Measurements from ENCODE around the gene ZNF830. TPM values are rescaled to one million over a fixed set of nuclear protein-coding genes. Genes with fewer than 3 reads are reported as not detected.
A peak's percentile ranks its signal among the peaks of the same experiment; 100 is the strongest.

The ZNF830 gene
- total and polyA plus RNA-seq, 2 donors (not counting 1 experiment from before 2014, with no cell fraction given), result 10.0 to 14.4 TPM

GRCh38 chr17:34979650-34980352 is 18.5 kb downstream of the ZNF830 start:
- peak overlapping the region; percentile 98 for H3K27ac ChIP-seq (ENCODE audit: insufficient read depth, low read length)
- H3K36me3 ChIP-seq (ENCODE audit: control insufficient read depth, insufficient read depth, low read length), result no peaks in the 10 kb centered on the region
- H3K79me2 ChIP-seq (ENCODE audit: control insufficient read depth, insufficient read depth, low read length), result peaks cover 8% of the 10 kb centered on the region
- H3K9me3 ChIP-seq (ENCODE audit: control insufficient read depth, insufficient read depth, low read depth, low read length), result no peaks in the 10 kb centered on the region
- H3K4me3 ChIP-seq (replicated peaks in 1 of 4; ENCODE audit: control extremely low read depth in 1 of 4, insufficient read depth in 1 of 4, low read depth in 3 of 4, low read length in 4 of 4), result peak overlapping the region; percentile 73 to 89 (median 82)
- TF ChIP-seq, protein P1, sequence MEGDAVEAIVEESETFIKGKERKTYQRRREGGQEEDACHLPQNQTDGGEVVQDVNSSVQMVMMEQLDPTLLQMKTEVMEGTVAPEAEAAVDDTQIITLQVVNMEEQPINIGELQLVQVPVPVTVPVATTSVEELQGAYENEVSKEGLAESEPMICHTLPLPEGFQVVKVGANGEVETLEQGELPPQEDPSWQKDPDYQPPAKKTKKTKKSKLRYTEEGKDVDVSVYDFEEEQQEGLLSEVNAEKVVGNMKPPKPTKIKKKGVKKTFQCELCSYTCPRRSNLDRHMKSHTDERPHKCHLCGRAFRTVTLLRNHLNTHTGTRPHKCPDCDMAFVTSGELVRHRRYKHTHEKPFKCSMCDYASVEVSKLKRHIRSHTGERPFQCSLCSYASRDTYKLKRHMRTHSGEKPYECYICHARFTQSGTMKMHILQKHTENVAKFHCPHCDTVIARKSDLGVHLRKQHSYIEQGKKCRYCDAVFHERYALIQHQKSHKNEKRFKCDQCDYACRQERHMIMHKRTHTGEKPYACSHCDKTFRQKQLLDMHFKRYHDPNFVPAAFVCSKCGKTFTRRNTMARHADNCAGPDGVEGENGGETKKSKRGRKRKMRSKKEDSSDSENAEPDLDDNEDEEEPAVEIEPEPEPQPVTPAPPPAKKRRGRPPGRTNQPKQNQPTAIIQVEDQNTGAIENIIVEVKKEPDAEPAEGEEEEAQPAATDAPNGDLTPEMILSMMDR (conservative IDR thresholded peaks at IDR 0.05 in 1 of 2, IDR thresholded peaks at IDR 0.05 in 1 of 2; ENCODE audit: low read depth in 1 of 2, low read length in 2 of 2), result no peak
- no peak for TF ChIP-seq EZH2 (IDR thresholded peaks at IDR 0.05; ENCODE audit: low read length, missing control alignments)
- no peaks in the 10 kb centered on the region for H4K20me1 ChIP-seq (ENCODE audit: control insufficient read depth, extremely low read depth, insufficient read depth, low read length)
- peak overlapping the region; percentile 98 for H3K9ac ChIP-seq (ENCODE audit: insufficient read depth, low read length)
- no peaks in the 10 kb centered on the region for H3K27me3 ChIP-seq (ENCODE audit: control insufficient read depth, insufficient read depth, low read length)
- peak overlapping the region; percentile 80 for H3K4me2 ChIP-seq (ENCODE audit: extremely low read depth, insufficient read depth, low read length)
- peak overlapping the region; percentile 52 for H2AFZ ChIP-seq (ENCODE audit: low read length)
- DNase-seq (ENCODE audit: low read depth in 2 of 2), result peak; percentile 10 to 45
- H3K4me1 ChIP-seq (ENCODE audit: control insufficient read depth, extremely low read depth, insufficient read depth, low read length), result no peaks in the 10 kb centered on the region

GRCh38 chr17:34980353-34980680 is 19.0 kb downstream of the ZNF830 start, which contains the start of gene LIG3:
TSS of gene LIG3 (plus strand) at chr17:34980512. CDS start at chr17:34983006, 2,494 bp downstream.
- H3K4me2 ChIP-seq (ENCODE audit: extremely low read depth, insufficient read depth, low read length), result peak within 1 kb of the TSS; percentile 89
- peaks cover 8% of the 10 kb centered on the region for H3K79me2 ChIP-seq (ENCODE audit: control insufficient read depth, insufficient read depth, low read length)
- no peaks in the 10 kb centered on the region for H4K20me1 ChIP-seq (ENCODE audit: control insufficient read depth, extremely low read depth, insufficient read depth, low read length)
- H3K27me3 ChIP-seq (ENCODE audit: control insufficient read depth, insufficient read depth, low read length), result no peaks in the 10 kb centered on the region
- no peaks in the 10 kb centered on the region for H3K4me1 ChIP-seq (ENCODE audit: control insufficient read depth, extremely low read depth, insufficient read depth, low read length)
- TF ChIP-seq, protein P1 (conservative IDR thresholded peaks at IDR 0.05 in 1 of 2, IDR thresholded peaks at IDR 0.05 in 1 of 2; ENCODE audit: low read depth in 1 of 2, low read length in 2 of 2), result no peak
- no peak for TF ChIP-seq EZH2 (IDR thresholded peaks at IDR 0.05; ENCODE audit: low read length, missing control alignments)
- H2AFZ ChIP-seq (ENCODE audit: low read length), result peak within 1 kb of the TSS; percentile 52
- peak within 1 kb of the TSS; percentile 73 to 89 (median 82) for H3K4me3 ChIP-seq (replicated peaks in 1 of 4; ENCODE audit: control extremely low read depth in 1 of 4, insufficient read depth in 1 of 4, low read depth in 3 of 4, low read length in 4 of 4)
- H3K9me3 ChIP-seq (ENCODE audit: control insufficient read depth, insufficient read depth, low read depth, low read length), result no peaks in the 10 kb centered on the region
- peak within 1 kb of the TSS; percentile 98 for H3K9ac ChIP-seq (ENCODE audit: insufficient read depth, low read length)
- peak within 1 kb of the TSS; percentile 98 for H3K27ac ChIP-seq (ENCODE audit: insufficient read depth, low read length)
- no peaks in the 10 kb centered on the region for H3K36me3 ChIP-seq (ENCODE audit: control insufficient read depth, insufficient read depth, low read length)
- peak; percentile 91 to 93 for DNase-seq (ENCODE audit: low read depth in 2 of 2)

- H3K27ac ChIP-seq (ENCODE audit: insufficient read depth, low read length), result peak overlapping the region; percentile 98
- H3K79me2 ChIP-seq (ENCODE audit: control insufficient read depth, insufficient read depth, low read length), result peaks cover 8% of the 10 kb centered on the region
- TF ChIP-seq, protein P1 (conservative IDR thresholded peaks at IDR 0.05 in 1 of 2, IDR thresholded peaks at IDR 0.05 in 1 of 2; ENCODE audit: low read depth in 1 of 2, low read length in 2 of 2), result peak in 1 of 2 donors; percentile 48
- no peak for TF ChIP-seq EZH2 (IDR thresholded peaks at IDR 0.05; ENCODE audit: low read length, missing control alignments)
- no peak overlapping the region for H2AFZ ChIP-seq (ENCODE audit: low read length)
- no peaks in the 10 kb centered on the region for H3K27me3 ChIP-seq (ENCODE audit: control insufficient read depth, insufficient read depth, low read length)
- no peaks in the 10 kb centered on the region for H3K4me1 ChIP-seq (ENCODE audit: control insufficient read depth, extremely low read depth, insufficient read depth, low read length)
- no peaks in the 10 kb centered on the region for H4K20me1 ChIP-seq (ENCODE audit: control insufficient read depth, extremely low read depth, insufficient read depth, low read length)
- H3K9ac ChIP-seq (ENCODE audit: insufficient read depth, low read length), result peak overlapping the region; percentile 98
- no peaks in the 10 kb centered on the region for H3K36me3 ChIP-seq (ENCODE audit: control insufficient read depth, insufficient read depth, low read length)
- peak overlapping the region; percentile 71 to 89 (median 82) for H3K4me3 ChIP-seq (replicated peaks in 1 of 4; ENCODE audit: control extremely low read depth in 1 of 4, insufficient read depth in 1 of 4, low read depth in 3 of 4, low read length in 4 of 4)
- peak overlapping the region; percentile 89 for H3K4me2 ChIP-seq (ENCODE audit: extremely low read depth, insufficient read depth, low read length)
- H3K9me3 ChIP-seq (ENCODE audit: control insufficient read depth, insufficient read depth, low read depth, low read length), result no peaks in the 10 kb centered on the region
- peak; percentile 82 to 92 for DNase-seq (ENCODE audit: low read depth in 2 of 2)
Measured at GRCh38 chr17:34980681-34981537, 19.6 kb downstream of the ZNF830 start.

All from fibroblast of lung (primary cell).